ENCODE results near the gene AURKB. TPM values are rescaled to one million over a fixed set of nuclear protein-coding genes. Genes with fewer than 3 reads are reported as not detected.

The AURKB gene
- total and polyA plus RNA-seq, 2 of the 13 experiments (the other 11 are each of a cell fraction or from before 2014, with no cell fraction given), result 29.5 to 75.3 TPM

- TF ChIP-seq DBP (CRISPR knock-in tag; IDR thresholded peaks at IDR 0.05; ENCODE audit: not compliant biosample characterization) (no peak), FOXK1 (CRISPR knock-in tag; IDR thresholded peaks at IDR 0.05; ENCODE audit: borderline replicate concordance, low read depth) (peak; percentile 78; the same call in 1 of the 2 replicates), TBX3 (IDR thresholded peaks at IDR 0.05; ENCODE audit: borderline replicate concordance) (no peak), ZBTB4 (CRISPR knock-in tag; IDR thresholded peaks at IDR 0.05; ENCODE audit: borderline replicate concordance) (no peak), ESRRA (CRISPR knock-in tag; IDR thresholded peaks at IDR 0.05; ENCODE audit: low read depth) (peak; percentile 9; the same call in 1 of the 2 replicates), ZNF709 (CRISPR knock-in tag; IDR thresholded peaks at IDR 0.05) (no peak), FOXA3 (CRISPR knock-in tag; IDR thresholded peaks at IDR 0.05) (peak; percentile 56), THAP9 (CRISPR knock-in tag; IDR thresholded peaks at IDR 0.05; ENCODE audit: borderline replicate concordance) (peak; percentile 68; the same call in 1 of the 2 replicates), ZNF274 (CRISPR knock-in tag; IDR thresholded peaks at IDR 0.05) (no peak), MED13 (CRISPR knock-in tag; IDR thresholded peaks at IDR 0.05) (peak; percentile 50; the same call in 1 of the 2 replicates), NFRKB (IDR thresholded peaks at IDR 0.05) (peak; percentile 29; the same call in 1 of the 2 replicates), DMTF1 (CRISPR knock-in tag; IDR thresholded peaks at IDR 0.05) (no peak), FOXO4 (CRISPR knock-in tag; conservative IDR thresholded peaks at IDR 0.05) (no peak), MXD3 (CRISPR knock-in tag; IDR thresholded peaks at IDR 0.05) (no peak), GATAD2A (CRISPR knock-in tag; IDR thresholded peaks at IDR 0.05) (peak; percentile 66; the same call in 1 of the 2 replicates), ZNF782 (CRISPR knock-in tag; IDR thresholded peaks at IDR 0.05; ENCODE audit: borderline replicate concordance) (no peak), ATAD3A (CRISPR knock-in tag; IDR thresholded peaks at IDR 0.05) (no peak)
Observed at GRCh38 chr17:8220783-8221662, 10.6 kb upstream of the AURKB start (continued).

All from HepG2 (cell line).